ENCODE measurements around the gene IPO4. TPM values are rescaled to one million over a fixed set of nuclear protein-coding genes. Genes with fewer than 3 reads are reported as not detected.

Gene IPO4
- total and polyA plus RNA-seq, 2 of the 13 experiments (the other 11 are each of a cell fraction or from before 2014, with no cell fraction given) = 39.0 to 179 TPM

DNA sequence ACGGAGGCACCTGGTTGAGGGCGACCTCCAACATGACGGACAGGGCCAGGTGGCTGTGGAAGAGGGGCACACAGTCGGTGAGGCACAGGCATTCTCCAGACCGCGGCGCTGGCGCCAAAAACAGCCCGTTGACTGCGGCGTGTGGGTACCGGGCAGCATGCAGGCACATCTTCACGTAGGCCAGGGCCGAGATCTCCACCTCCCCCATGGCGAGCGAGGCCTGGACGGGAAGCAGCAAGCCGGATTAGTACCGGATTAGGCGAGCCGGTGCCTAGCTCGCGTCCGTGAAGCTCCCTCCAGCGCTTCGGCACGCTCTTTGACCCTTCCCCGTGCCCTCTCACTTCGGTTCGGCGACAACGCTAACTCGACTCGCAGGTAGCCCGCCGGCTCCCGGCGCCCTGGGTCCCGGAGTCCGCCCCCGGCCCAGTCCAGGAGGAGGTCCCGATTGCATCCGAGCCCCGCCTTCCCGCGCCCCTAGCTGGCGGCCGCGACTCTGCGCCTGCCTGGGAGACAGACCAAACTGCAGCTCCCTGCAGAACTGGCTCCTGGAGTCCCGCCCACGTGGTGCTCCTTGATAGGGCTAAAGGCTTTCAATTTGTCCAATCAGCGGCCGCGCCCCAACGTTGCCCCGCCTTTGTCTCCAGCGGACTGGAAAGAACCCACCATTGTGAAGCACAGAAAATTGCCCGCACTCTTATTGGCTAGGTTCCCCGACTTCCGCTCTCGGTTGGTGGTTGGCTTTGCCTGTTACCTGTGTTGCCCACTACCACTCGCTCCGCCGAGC, 47.3 kb downstream of the IPO4 start, which contains the start of gene EMC9 (continued):
- no peak for TF ChIP-seq ZNF780A (CRISPR knock-in tag; IDR thresholded peaks at IDR 0.05)
- no peak for TF ChIP-seq PRMT3 (CRISPR knock-in tag; IDR thresholded peaks at IDR 0.05; ENCODE audit: borderline replicate concordance, low read depth)
- TF ChIP-seq ZNF383 (CRISPR knock-in tag; IDR thresholded peaks at IDR 0.05; ENCODE audit: borderline replicate concordance) = peak; percentile 97; the same call in 1 of the 2 replicates
- no peak for TF ChIP-seq ZNF329 (CRISPR knock-in tag; IDR thresholded peaks at IDR 0.05; ENCODE audit: low read depth)
- TF ChIP-seq CBFB (CRISPR knock-in tag; IDR thresholded peaks at IDR 0.05) = peak; percentile 88
- TF ChIP-seq ATF7-NPFF (CRISPR knock-in tag; IDR thresholded peaks at IDR 0.05; ENCODE audit: low read depth) = peak; percentile 96
- no peak for TF ChIP-seq PHB2 (IDR thresholded peaks at IDR 0.05; ENCODE audit: partially characterized antibody)
- no peak for TF ChIP-seq TOE1 (CRISPR knock-in tag; IDR thresholded peaks at IDR 0.05)
- TF ChIP-seq HNRNPK (IDR thresholded peaks at IDR 0.05; ENCODE audit: low read depth, low read length, poor library complexity, severe bottlenecking) = peak; percentile 19
- no peak for TF ChIP-seq ZNF180 (CRISPR knock-in tag; IDR thresholded peaks at IDR 0.05; ENCODE audit: borderline replicate concordance, low read depth)
- 0 out of 2 replicates have a peak, but pooled peaks have one; percentile 31 for TF ChIP-seq ZFYVE20 (CRISPR knock-in tag; IDR thresholded peaks at IDR 0.05; ENCODE audit: borderline replicate concordance, low read depth)
- peak; percentile 98 for TF ChIP-seq MTA1 (CRISPR knock-in tag; IDR thresholded peaks at IDR 0.05; ENCODE audit: borderline replicate concordance)
- TF ChIP-seq ISL2 (CRISPR knock-in tag; IDR thresholded peaks at IDR 0.05) = peak; percentile 78
- TF ChIP-seq POLR2AphosphoS2 (IDR thresholded peaks at IDR 0.05; ENCODE audit: low read depth, low read length) = 0 out of 2 replicates have a peak, but pooled peaks have one; percentile 3
- TF ChIP-seq, protein P1, sequence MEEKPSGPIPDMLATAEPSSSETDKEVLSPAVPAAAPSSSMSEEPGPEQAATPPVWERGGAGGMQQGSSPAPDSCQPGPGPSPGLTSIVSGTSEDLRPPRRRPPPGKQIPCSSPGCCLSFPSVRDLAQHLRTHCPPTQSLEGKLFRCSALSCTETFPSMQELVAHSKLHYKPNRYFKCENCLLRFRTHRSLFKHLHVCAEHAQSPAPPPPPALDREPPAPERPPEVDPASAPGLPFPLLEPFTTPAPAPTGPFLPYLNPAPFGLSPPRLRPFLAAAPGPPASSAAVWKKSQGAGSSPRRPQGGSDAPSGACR (CRISPR knock-in tag; IDR thresholded peaks at IDR 0.05) = no peak
- TF ChIP-seq, protein P2, sequence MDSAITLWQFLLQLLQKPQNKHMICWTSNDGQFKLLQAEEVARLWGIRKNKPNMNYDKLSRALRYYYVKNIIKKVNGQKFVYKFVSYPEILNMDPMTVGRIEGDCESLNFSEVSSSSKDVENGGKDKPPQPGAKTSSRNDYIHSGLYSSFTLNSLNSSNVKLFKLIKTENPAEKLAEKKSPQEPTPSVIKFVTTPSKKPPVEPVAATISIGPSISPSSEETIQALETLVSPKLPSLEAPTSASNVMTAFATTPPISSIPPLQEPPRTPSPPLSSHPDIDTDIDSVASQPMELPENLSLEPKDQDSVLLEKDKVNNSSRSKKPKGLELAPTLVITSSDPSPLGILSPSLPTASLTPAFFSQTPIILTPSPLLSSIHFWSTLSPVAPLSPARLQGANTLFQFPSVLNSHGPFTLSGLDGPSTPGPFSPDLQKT (CRISPR knock-in tag; IDR thresholded peaks at IDR 0.05; ENCODE audit: borderline replicate concordance) = no peak; the same call in 1 of the 2 replicates
- peak in 1 of 2 experiments; percentile 70; a peak in 2 of 4 replicates for TF ChIP-seq EP300 (IDR thresholded peaks at IDR 0.05; ENCODE audit: low read depth in 2 of 2, low read length in 2 of 2)
- TF ChIP-seq EP300 (CRISPR knock-in tag; IDR thresholded peaks at IDR 0.05; ENCODE audit: borderline replicate concordance) = no peak; the same call in 1 of the 2 replicates
- peak; percentile 97 for TF ChIP-seq MZF1 (CRISPR knock-in tag; IDR thresholded peaks at IDR 0.05; ENCODE audit: borderline replicate concordance)
- TF ChIP-seq ZNF317 (CRISPR knock-in tag; IDR thresholded peaks at IDR 0.05) = peak; percentile 95
- TF ChIP-seq SOX5 (CRISPR knock-in tag; IDR thresholded peaks at IDR 0.05; ENCODE audit: borderline replicate concordance) = no peak; the same call in 1 of the 2 replicates
- no peak for TF ChIP-seq ZMYM2 (CRISPR knock-in tag; IDR thresholded peaks at IDR 0.05)
- TF ChIP-seq, protein P3, sequence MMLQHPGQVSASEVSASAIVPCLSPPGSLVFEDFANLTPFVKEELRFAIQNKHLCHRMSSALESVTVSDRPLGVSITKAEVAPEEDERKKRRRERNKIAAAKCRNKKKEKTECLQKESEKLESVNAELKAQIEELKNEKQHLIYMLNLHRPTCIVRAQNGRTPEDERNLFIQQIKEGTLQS (CRISPR knock-in tag; IDR thresholded peaks at IDR 0.05) = peak; percentile 27; the same call in 1 of the 2 replicates
- TF ChIP-seq ZNF790 (CRISPR knock-in tag; IDR thresholded peaks at IDR 0.05; ENCODE audit: borderline replicate concordance) = no peak
- TF ChIP-seq ZNF30 (CRISPR knock-in tag; IDR thresholded peaks at IDR 0.05) = no peak
- no peak; the same call in 1 of the 2 replicates for TF ChIP-seq ZNF652 (CRISPR knock-in tag; IDR thresholded peaks at IDR 0.05; ENCODE audit: borderline replicate concordance, low read depth)
- peak; percentile 92 for TF ChIP-seq PRPF4 (IDR thresholded peaks at IDR 0.05; ENCODE audit: low read depth, low read length, poor library complexity, severe bottlenecking)
- peak; percentile 96 for TF ChIP-seq ZKSCAN8 (CRISPR knock-in tag; IDR thresholded peaks at IDR 0.05; ENCODE audit: borderline replicate concordance)

Measured in HepG2 (cell line).